Progenitor cell of endocrine pancreas (in vitro differentiated cells): ENCODE measurements around the gene GAS2L2. TPM values are rescaled to one million over a fixed set of nuclear protein-coding genes. Genes with fewer than 3 reads are reported as not detected.
A peak's percentile ranks its signal among the peaks of the same experiment; 100 is the strongest.

Experiments used
- DNase-seq: peaks from one replicate; pipeline ENCODE4 v3.0.0; 2021; ENCODE audit warnings: low spot score; ENCODE audit not compliant: unreplicated experiment
- H3K27ac Mint-ChIP-seq: 2 replicates; pipeline ENCODE4 v1.8.0; 2021; ENCODE audit warnings: mild to moderate bottlenecking, moderate library complexity, mixed read lengths
- H3K27me3 Mint-ChIP-seq: 2 replicates; pipeline ENCODE4 v1.8.0; 2021; ENCODE audit warnings: mixed read lengths
- H3K36me3 Mint-ChIP-seq: 2 replicates; pipeline ENCODE4 v1.8.0; 2022; ENCODE audit warnings: mixed read lengths; ENCODE audit not compliant: insufficient read depth
- H3K4me1 Mint-ChIP-seq: 2 replicates; pipeline ENCODE4 v1.8.0; 2021; ENCODE audit warnings: low read depth, mixed read lengths
- H3K4me3 Mint-ChIP-seq: 2 replicates; pipeline ENCODE4 v1.8.0; 2021; ENCODE audit warnings: low read depth, mild to moderate bottlenecking, moderate library complexity, mixed read lengths
- H3K9me3 Mint-ChIP-seq: 2 replicates; pipeline ENCODE4 v1.8.0; 2021; ENCODE audit warnings: low read depth, mixed read lengths
- CTCF ChIP-seq: fragments of 200-600 bp; sonication (generic); IDR thresholded peaks from one replicate; pipeline ENCODE4 v1.5.0; 2021; ENCODE audit warnings: antibody characterized with exemption, mild to moderate bottlenecking; ENCODE audit not compliant: unreplicated experiment
- total RNA-seq: library from RNA; stranded (reverse); gene quantifications from 2 replicates; pipeline ENCODE4 v1.2.1, GENCODE V29; 2021

GAS2L2 gene
- total RNA-seq, 1 donor from 2014 or later = 0.10 TPM

GRCh38 chr17:35778641-35779196 is 25.7 kb upstream of the GAS2L2 start:
- Mint-ChIP-seq H3K4me3 (no peak overlapping the region), H3K9me3 (no peaks in the 10 kb centered on the region), H3K36me3 (no peaks in the 10 kb centered on the region), H3K4me1 (peaks cover 8% of the 10 kb centered on the region), H3K27ac (no peak overlapping the region), H3K27me3 (peaks cover 30% of the 10 kb centered on the region)
- no peak for TF ChIP-seq CTCF
- DNase-seq = no peak

GRCh38 chr17:35775583-35775982 is 22.5 kb upstream of the GAS2L2 start:
- Mint-ChIP-seq H3K27me3 (peaks cover 23% of the 10 kb centered on the region), H3K27ac (no peak overlapping the region), H3K4me1 (peaks cover 2% of the 10 kb centered on the region), H3K36me3 (no peaks in the 10 kb centered on the region), H3K4me3 (no peak overlapping the region), H3K9me3 (no peaks in the 10 kb centered on the region)
- TF ChIP-seq CTCF = no peak
- DNase-seq = no peak

GRCh38 chr17:35775039-35775438 is 22.0 kb upstream of the GAS2L2 start:
- peaks cover 2% of the 10 kb centered on the region for H3K4me1 Mint-ChIP-seq
- peaks cover 23% of the 10 kb centered on the region for H3K27me3 Mint-ChIP-seq
- H3K4me3 Mint-ChIP-seq = no peak overlapping the region
- no peaks in the 10 kb centered on the region for H3K36me3 Mint-ChIP-seq
- no peaks in the 10 kb centered on the region for H3K9me3 Mint-ChIP-seq
- no peak overlapping the region for H3K27ac Mint-ChIP-seq
- no peak for TF ChIP-seq CTCF
- no peak for DNase-seq

- Mint-ChIP-seq H3K9me3 (no peaks in the 10 kb centered on the region), H3K36me3 (no peaks in the 10 kb centered on the region), H3K4me1 (peaks cover 2% of the 10 kb centered on the region), H3K4me3 (no peak overlapping the region), H3K27me3 (peaks cover 23% of the 10 kb centered on the region), H3K27ac (no peak overlapping the region)
- no peak for TF ChIP-seq CTCF
- no peak for DNase-seq
Observed at GRCh38 chr17:35774499-35774898, 21.5 kb upstream of the GAS2L2 start.

GRCh38 chr17:35773679-35774425 is 20.8 kb upstream of the GAS2L2 start:
- Mint-ChIP-seq H3K9me3 (no peaks in the 10 kb centered on the region), H3K36me3 (no peaks in the 10 kb centered on the region), H3K4me1 (peaks cover 2% of the 10 kb centered on the region), H3K4me3 (no peak overlapping the region), H3K27me3 (peaks cover 22% of the 10 kb centered on the region), H3K27ac (peak overlapping the region; percentile 80)
- TF ChIP-seq CTCF = no peak
- DNase-seq = no peak
